Epidermal melanocyte (primary cell): ENCODE measurements around the gene FUNDC2.
"Not testable (repeated sequence)": the region's sequence is repeated elsewhere in the genome, so short reads cannot be mapped to it uniquely, and the experiment has no call there.

ENCODE experiments used
- DNase-seq: peaks from one replicate; pipeline ENCODE4 v3.0.0; 2011; ENCODE audit warnings: low spot score; ENCODE audit not compliant: insufficient read length

Gene FUNDC2, protein sequence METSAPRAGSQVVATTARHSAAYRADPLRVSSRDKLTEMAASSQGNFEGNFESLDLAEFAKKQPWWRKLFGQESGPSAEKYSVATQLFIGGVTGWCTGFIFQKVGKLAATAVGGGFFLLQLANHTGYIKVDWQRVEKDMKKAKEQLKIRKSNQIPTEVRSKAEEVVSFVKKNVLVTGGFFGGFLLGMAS

GRCh38 chrX:155026727-155027508 is at the start of gene FUNDC2:
Gene FUNDC2 (plus strand): TSS chrX:155026844. CDS start chrX:155026939, 95 bp downstream.
- peak; percentile 42 for DNase-seq

GRCh38 chrX:154979629-154980028 is 47.0 kb upstream of the FUNDC2 start:
- DNase-seq: no peak

- DNase-seq: peak; percentile 32
Measured at GRCh38 chrX:154980330-154981115, 46.1 kb upstream of the FUNDC2 start.

- DNase-seq: no peak
Measured at GRCh38 chrX:154981116-154981411, 45.6 kb upstream of the FUNDC2 start.

DNA sequence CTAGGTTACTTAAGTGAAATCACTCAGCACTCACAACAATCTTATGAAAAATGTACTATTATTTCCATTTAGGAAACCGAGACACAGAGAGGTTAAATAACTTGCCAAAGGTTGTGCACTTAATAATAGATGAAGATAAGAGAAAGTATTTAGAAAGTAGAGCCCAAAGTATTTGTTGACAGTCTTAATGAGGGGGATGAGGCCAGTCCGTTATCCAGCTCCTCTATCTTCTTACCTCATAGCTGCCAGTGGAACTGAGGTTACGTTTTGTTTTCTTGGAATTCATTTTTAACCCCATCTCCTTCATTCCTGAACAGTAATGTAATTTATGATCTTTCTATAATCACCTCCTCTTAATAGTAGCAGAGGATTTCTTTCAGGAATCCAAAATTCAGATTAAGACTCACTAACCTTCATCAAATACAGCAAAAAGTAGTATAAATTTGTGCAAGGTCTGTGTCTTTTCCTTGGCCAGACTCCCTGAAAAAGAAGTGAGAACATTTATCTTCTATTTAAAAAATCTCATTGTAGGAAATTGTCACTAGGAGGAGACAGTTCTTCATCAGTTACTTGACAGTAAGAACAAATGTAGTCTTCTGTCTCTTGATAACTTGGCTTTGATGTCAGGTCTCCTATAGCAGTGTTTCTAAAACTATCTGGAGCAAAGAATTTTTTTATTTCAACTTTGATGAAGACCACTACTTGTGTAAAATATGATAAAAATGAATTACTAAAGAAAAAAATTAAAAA is 39.6 kb upstream of the FUNDC2 start:
- DNase-seq: no peak

DNA sequence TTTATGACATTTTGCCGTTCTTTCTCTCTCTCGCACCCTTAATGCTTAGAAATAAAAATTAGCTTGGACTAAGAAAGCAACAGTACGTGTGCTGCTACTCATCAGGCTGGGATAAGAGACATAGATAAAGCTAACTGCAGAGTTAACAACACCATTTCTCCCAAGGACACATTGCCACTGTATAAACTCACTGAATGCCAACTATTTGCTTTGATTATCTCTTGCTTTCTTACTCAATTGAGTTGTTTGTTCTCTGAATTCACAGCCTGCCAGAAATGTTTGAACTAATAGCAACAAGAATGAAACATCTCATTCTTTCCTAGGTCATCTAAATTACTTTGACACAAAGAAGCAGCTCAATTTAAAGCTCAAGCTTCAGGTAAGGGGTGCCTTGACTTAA is 38.7 kb upstream of the FUNDC2 start:
- DNase-seq: no peak

GRCh38 chrX:154988719-154989118 is 37.9 kb upstream of the FUNDC2 start:
- DNase-seq: no peak

- DNase-seq: no peak
Measured at GRCh38 chrX:154990496-154990895, 36.1 kb upstream of the FUNDC2 start.

- no peak for DNase-seq
Measured at GRCh38 chrX:154991039-154991438, 35.6 kb upstream of the FUNDC2 start.

DNA sequence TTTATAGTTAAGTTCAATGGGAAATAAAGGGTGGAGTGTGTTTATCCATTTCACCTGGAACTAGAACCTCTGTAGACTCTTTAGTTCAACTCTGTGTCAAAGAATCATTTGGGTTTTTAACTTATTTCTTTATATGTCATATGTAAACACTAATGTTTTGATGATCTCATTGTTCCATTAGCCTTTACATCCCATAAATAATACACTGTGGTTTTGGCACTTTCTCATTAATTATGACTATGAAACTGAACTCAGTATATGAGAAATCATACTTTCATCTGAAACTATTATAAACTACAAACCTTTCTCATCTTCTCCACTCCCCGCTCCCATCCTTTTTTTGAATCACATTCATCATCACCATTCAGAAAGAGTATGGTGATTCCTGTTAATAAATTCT is 35.2 kb upstream of the FUNDC2 start:
- DNase-seq: no peak

- DNase-seq: no peak
Measured at GRCh38 chrX:154998204-154998880, 28.3 kb upstream of the FUNDC2 start.

- DNase-seq: no peak
Measured at GRCh38 chrX:155000841-155001240, 25.8 kb upstream of the FUNDC2 start.

- DNase-seq: no peak
Measured at GRCh38 chrX:155001873-155002272, 24.8 kb upstream of the FUNDC2 start.

DNA sequence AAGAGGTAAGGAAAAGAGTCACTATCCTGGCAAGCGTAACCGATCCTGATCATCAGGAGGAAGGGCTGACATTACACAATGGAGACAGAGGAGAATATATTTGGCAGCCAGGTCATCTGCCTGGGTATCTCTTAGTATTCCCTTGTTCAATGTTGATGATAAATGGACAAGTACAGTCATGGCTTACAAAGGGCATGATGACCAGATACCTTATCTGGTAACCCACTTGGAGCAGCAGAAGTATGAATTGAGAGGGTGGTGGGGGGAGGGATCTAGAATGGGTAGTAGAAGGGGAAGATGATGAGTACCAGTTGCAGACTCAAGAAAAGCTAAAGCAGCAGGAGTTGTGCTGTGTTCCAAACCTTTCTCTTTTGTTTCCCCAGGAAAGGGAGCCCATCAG is 21.5 kb upstream of the FUNDC2 start:
- no peak for DNase-seq

- not testable (repeated sequence) for DNase-seq
Measured at GRCh38 chrX:155006379-155006778, 20.3 kb upstream of the FUNDC2 start.

DNA sequence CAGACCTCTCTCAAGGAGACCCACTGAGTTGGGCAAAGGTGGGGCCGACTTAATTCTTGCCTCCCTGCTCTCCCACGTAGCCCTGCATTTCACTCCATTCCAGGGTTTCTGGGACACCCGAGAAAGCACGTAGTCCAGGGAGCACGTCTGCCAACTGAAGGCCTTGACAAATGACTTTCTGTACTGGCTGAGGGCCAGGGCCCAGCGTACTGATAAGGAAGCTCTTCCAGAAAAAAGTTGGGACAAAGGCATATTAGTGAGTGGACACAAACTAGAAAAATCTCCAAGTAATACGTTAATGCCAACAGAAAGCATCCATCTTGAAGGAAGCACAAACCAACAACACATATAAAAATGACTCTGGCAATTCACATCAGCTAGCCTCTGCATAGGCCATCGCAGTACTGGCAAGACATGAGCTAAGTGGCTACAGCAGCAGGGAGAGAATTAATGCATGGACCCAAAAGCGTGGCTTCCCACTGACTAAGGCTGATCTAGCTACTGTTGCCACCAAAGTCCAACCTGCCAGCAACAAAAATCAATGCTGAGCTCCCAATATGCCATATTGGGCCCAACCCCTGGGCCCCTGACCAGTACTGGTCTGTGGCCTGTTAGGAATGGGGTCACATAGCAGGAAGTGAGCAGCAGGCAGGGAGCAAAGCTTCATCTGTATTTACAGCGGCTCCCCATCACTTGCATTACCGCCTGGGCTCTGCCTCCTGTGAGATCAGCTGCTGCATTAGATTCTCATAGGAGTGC is 19.6 kb upstream of the FUNDC2 start:
- DNase-seq: not testable (repeated sequence)

DNA sequence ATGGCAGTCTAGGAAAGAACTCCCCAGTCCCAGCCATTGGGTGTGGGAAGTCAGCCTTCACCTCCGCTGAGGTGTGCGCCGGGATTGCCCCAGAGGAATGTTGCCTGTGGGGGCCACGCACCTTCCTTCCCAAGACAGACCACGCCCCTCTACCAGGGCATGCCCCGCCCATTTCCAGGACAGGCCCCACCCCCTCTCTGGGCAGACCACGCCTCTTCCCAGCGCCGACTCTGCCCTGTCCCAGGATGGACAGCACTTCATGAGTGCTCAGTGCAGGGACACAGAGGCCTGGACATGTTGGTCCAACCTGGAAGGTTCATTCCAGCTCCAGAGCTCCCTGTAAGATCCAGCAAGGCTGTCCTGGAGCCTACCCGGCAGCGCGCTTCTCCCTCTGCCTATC is 18.1 kb upstream of the FUNDC2 start:
- not testable (repeated sequence) for DNase-seq

DNA sequence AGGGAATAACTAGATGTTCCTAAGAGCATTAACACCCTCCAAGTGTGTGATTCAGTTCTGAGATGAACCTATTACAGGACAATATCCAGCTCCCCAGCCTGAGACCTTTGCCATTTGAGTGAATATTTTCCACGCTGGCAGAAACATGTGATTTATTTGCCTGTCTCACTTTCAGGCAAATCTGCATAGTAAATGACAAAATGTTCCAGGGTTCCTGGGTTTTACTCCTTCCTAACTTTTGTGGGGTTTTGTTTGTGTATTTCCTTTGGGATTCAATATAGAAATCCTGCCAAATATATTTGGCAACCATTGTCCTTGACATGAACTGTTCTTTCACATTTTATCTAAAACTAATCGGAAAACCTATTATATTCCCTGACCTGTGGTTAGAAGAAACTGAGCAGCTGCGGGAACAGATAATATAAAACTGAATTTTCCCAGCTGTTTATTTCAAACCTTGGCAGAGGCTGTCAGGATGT is 16.6 kb upstream of the FUNDC2 start:
- no peak for DNase-seq

- no peak for DNase-seq
Measured at GRCh38 chrX:155020591-155020990, 6.1 kb upstream of the FUNDC2 start.

GRCh38 chrX:155022585-155022984 is 4.1 kb upstream of the FUNDC2 start, which contains the start of gene F8:
Gene F8 (minus strand): TSS chrX:155022723. CDS start chrX:155022552, 171 bp downstream.
- DNase-seq: no peak
